HG02678 (cell line): ENCODE results near the gene GPC3.
A peak's percentile ranks its signal among the peaks of the same experiment; 100 is the strongest.
"Not testable (repeated sequence)": the region's sequence is repeated elsewhere in the genome, so short reads cannot be mapped to it uniquely, and the experiment has no call there.

ENCODE experiments used
- ATAC-seq: cut with Tn5 transposase; IDR thresholded peaks from one replicate; pipeline ENCODE4 v1.9.1; 2021; ENCODE audit warnings: mild to moderate bottlenecking, moderate library complexity; ENCODE audit not compliant: unreplicated experiment

Gene GPC3

GRCh38 chrX:133792198-133792953 is 193.0 kb downstream of the GPC3 start:
- peak; percentile 78 for ATAC-seq

GRCh38 chrX:133789829-133790228 is 195.6 kb downstream of the GPC3 start:
- no peak for ATAC-seq

DNA sequence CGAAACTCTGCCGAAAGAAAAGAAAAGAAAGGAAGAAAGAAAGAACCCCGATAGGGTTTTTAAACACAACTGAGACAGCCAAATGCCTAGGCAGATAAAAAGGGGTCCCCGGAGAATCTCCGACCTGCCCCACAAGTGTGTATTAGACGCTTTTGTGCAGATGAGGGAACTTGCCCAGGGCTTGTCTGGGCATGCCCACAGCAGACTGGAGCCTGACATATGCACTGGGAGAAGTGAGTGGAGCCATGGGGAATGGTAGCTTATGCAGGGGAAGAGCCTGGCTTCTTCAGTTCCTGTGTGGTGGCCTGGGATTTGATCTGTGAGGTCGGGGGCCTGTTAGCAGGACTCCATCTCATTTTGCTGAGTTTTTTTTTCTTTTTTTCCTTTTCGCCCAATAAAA is 199.0 kb downstream of the GPC3 start:
- ATAC-seq = no peak

DNA sequence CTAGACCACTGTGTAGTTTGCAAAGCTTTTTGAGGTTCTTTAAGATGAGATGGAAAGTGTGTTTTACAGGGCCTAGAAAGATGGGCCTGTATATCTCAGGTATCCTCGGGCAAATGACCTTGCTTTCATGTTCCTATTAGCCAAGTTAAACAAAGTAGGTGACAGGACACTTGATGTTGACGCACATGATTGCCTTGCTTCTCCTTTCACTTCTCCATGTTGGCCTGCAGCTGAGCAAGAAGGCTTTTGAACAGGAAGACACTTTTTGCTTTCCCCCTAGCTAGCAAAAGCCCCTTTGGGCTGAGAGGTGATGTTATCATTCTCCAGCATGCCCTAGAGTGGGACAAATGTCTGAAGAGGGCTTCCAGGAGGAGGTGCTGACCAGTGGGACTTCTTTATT is 202.1 kb downstream of the GPC3 start:
- peak; percentile 89 for ATAC-seq

DNA sequence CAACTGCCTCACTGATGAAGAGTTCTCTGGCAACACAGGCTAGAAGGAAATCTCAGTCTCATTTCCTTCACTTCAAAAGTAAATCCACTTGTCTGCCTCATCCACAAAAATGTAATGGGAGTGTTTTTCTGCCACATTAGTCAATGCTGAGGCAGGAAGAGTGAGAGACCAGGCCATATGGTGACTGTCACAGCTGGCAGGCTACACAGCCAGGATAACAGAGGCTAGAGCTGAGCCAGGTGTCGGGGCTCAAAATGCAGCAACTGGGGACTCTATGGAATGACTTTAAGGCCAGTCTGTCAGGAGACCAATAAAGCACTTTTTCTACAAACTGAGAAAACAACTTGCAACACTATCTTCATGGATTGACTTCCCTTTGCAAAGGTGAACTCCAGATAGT is 204.2 kb downstream of the GPC3 start:
- ATAC-seq = no peak

DNA sequence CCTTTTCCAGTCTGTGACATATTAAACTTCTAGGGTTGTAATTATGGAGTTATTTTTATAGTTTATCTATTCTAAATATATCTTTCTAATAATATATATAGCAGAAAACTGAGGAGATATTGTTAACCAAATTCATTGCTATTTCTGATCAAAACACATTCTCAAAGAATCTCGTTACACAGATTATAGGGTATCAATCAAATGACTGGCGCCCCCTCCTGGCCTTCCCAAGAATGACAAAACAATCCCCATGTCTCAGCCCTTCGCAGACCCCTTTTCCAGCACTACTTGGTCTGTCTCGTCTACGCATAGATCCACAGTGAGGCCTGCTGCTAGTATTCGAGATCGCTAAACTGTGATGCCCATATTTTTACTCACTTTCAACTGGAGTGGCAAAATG is 209.3 kb downstream of the GPC3 start:
- ATAC-seq = no peak

- ATAC-seq = no peak
Measured at GRCh38 chrX:133774807-133775206, 210.6 kb downstream of the GPC3 start.

GRCh38 chrX:133771086-133771646 is 214.2 kb downstream of the GPC3 start:
- no peak for ATAC-seq

GRCh38 chrX:133762976-133763548 is 222.3 kb downstream of the GPC3 start:
- ATAC-seq = not testable (repeated sequence)

DNA sequence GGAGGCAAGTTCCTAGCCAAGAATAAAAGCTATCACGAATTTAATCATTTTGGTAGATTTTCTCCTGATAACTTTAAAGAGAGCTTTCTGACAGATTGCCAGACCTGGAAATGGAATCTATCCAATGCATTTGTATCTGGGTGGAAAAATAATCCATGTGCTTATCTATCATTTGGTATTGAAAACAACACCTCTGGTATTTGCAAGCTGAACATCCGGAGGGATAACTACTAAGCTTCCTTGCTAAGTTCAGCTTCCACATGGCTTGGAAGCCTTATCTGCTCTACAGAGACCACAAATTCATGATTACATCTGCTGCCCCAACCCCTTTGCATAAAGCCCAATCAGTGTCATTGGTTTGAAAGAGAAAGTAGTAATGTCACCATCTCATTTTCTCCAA is 230.7 kb downstream of the GPC3 start:
- no peak for ATAC-seq

- no peak for ATAC-seq
Measured at GRCh38 chrX:133749951-133750350, 235.4 kb downstream of the GPC3 start.

DNA sequence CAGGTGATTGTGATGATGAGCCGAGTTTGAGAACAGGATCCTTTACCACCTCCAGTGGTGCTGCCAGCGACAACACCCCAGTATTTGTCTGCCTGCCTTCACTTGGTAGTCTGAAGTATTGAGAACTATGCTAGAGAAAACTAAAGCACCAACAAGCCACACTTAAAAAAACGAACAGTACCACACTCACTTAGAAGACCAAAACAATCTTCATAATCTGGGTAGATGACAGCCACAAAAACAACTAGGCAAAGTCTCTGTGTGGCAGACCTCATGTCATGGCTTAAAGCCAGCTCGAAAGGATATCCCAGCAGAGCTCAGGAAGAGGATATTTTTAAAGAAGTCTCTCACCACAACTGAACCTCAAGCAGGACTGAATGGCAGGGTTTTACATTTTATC is 236.0 kb downstream of the GPC3 start:
- no peak for ATAC-seq

GRCh38 chrX:133747196-133747595 is 238.2 kb downstream of the GPC3 start:
- ATAC-seq = no peak

- no peak for ATAC-seq
Measured at GRCh38 chrX:133746593-133746992, 238.8 kb downstream of the GPC3 start.

- ATAC-seq = peak; percentile 84
Measured at GRCh38 chrX:133745349-133745748, 240.0 kb downstream of the GPC3 start.

DNA sequence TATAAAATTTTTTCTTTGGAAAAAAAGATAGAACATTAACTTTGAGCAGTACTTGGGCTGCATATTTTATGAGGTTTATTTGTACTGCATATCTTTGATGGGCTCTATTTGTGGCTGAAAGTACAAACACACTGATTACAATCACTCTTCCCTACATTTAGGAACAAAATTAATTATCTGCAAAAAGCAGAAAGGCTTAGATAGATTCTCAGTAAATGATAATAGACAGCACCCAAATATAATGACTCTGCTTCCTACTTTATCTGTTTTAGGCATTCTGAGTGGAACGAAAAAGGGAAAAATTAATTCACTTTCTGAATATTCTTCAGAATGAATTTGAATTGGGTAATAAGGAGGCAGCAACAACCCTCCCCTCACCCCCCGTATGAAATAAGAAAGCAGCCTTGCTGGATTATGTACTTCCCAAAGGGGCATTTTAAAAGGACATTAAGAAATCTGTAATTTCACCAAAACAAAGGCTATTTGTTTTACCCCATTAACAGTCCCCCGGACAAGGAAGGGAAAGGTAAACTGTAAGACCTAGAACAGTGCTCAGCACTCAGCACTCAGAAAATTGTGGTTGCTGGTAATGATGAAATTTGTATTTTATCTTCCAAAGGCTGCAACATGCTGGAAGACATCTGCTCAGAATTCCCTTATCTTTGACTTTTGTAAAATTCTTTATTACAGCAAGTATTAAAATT is 242.6 kb downstream of the GPC3 start:
- ATAC-seq = no peak

- ATAC-seq = no peak
Measured at GRCh38 chrX:133741303-133741702, 244.1 kb downstream of the GPC3 start.

DNA sequence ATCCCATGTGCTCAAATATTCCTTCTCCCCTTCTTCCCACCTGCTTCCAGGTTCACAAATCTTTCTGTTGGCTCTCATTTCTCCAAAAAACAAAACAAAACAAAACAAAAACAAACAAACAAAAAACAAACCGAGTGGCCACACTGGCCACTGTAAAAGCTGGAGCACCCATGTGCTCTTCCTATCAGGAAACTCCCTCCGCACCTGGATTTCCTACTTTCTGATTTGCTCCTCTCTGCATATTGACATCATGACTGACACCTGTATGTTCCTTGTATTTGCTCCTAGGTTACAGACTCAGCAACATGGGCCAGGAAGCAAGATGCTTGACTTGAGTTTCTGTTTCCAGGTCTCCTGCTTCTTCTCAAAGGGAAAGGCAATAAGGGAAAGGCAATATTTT is 258.8 kb downstream of the GPC3 start:
- ATAC-seq = no peak

- no peak for ATAC-seq
Measured at GRCh38 chrX:133726211-133726630, 259.2 kb downstream of the GPC3 start.

DNA sequence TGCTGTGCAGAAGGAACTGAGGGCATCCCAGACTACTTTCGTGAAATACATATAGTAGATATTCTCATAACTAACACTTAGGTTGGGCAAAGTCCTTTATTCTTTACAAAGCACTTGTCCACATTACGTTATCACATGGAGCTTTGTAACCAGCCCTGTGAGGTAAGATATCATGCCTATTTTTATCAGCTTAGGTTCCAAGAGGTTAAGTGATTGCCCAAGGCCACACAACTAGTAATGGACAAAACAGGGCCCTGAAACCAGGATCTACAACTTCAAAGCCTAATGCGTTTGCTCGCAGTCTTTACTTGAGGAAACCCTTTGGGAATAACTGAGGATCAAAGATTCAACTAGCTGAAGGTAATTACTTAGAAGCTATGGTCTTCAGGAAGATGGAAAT is 261.5 kb downstream of the GPC3 start:
- no peak for ATAC-seq

- no peak for ATAC-seq
Measured at GRCh38 chrX:133722756-133723155, 262.6 kb downstream of the GPC3 start.

GRCh38 chrX:133720269-133720668 is 265.1 kb downstream of the GPC3 start:
- ATAC-seq = not testable (repeated sequence)
